ENCODE data around the gene LRRC45. TPM values are rescaled to one million over a fixed set of nuclear protein-coding genes. Genes with fewer than 3 reads are reported as not detected.

LRRC45 gene
- total RNA-seq, 4 donors from 2014 or later = 13.1 to 25.8 (median 15.3) TPM

DNA sequence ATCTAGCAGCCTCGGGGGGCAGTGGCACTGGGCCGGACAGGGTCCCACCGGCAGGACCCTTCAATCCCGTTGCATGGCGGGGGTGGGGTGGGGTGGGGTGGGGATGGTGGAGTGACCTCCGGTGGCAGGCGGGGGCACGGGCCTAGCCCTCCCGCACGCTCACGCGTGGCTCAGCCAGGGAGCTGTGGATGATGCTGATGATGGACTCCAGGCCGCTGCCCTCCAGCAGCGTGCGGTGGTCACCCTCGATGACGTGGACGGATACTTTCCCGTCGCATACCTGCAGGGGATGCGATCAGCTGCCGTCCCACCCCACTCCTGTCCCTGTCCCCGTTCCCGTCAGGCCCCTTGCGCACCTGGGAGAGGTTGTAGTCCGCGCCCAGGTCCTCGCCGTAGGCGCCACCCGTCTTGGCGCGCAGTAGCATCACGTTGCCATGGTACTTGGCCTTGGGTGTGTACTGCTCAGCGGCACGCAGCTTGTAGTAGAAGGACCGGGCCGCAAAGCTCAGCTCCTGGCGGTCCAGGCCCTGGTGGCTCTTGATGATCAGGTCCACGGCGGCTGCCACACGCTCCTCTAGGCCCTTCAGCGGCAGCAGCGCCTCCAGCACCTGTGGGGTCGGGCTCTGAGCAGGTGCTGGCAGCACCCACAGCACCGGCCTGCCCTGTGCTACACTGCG, 56.0 kb downstream of the LRRC45 start:
- 89 to 90% methylated on average over 47 of the region's 47 CpGs for WGBS, 2 donors
- no peak overlapping the region for H3K27ac ChIP-seq

DNA sequence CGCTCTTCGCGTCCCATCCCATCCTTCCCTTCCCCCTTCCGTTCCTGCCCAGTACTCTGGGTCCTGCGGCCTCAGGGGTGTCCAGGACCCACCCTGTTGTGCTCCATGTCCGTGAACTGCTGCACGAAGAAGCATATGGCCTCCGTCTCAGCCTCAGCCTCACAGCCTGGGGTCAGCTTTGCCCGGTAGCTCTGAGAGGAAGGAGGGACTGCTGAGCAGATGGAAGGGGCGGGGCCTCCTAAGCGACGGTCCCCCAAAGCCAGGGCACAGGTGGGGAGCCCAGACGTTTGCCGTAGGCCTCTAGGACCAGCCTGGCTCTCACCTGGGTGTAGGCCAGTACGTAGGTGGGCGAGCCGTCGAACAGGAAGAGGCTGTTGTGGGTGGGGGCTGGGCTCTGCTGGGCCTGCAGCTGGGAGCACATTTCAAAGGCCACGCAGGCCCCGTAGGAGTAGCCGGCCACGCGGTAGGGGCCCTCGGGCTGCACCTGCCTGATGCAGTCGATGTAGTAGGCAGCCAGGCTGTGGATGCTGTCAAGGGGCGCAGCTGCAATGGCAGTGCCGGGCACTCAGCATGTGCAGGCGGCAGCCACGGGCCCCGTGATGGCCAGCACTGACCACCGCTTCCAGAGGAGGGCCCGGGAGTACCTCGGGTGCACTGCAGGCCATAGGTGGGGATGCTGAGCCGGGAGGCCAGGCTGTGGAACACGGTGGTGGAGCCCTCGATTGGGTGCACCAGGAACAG, 57.1 kb downstream of the LRRC45 start:
- H3K36me3 ChIP-seq = peaks cover 7 to 70% (median 28%) of the 10 kb centered on the region in 3 donors

More for the DNA sequence above, 56.0 kb downstream of the LRRC45 start:
- TF ChIP-seq POLR2A (IDR thresholded peaks at IDR 0.05) (no peak), EP300 (IDR thresholded peaks at IDR 0.05) (no peak)
- TF ChIP-seq, protein P1, sequence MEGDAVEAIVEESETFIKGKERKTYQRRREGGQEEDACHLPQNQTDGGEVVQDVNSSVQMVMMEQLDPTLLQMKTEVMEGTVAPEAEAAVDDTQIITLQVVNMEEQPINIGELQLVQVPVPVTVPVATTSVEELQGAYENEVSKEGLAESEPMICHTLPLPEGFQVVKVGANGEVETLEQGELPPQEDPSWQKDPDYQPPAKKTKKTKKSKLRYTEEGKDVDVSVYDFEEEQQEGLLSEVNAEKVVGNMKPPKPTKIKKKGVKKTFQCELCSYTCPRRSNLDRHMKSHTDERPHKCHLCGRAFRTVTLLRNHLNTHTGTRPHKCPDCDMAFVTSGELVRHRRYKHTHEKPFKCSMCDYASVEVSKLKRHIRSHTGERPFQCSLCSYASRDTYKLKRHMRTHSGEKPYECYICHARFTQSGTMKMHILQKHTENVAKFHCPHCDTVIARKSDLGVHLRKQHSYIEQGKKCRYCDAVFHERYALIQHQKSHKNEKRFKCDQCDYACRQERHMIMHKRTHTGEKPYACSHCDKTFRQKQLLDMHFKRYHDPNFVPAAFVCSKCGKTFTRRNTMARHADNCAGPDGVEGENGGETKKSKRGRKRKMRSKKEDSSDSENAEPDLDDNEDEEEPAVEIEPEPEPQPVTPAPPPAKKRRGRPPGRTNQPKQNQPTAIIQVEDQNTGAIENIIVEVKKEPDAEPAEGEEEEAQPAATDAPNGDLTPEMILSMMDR (IDR thresholded peaks at IDR 0.05) = no peak
- H3K36me3 ChIP-seq = peaks cover 7 to 59% (median 19%) of the 10 kb centered on the region in 3 donors
- H3K4me1 ChIP-seq = peaks cover 0 to 22% (median 5%) of the 10 kb centered on the region in 4 donors
- no peak overlapping the region for H3K4me3 ChIP-seq
- no peak for DNase-seq (ENCODE audit: low spot score in 2 of 2)
- no peaks in the 10 kb centered on the region for H3K27me3 ChIP-seq
- no peaks in the 10 kb centered on the region for H3K9me3 ChIP-seq

More for the DNA sequence above, 57.1 kb downstream of the LRRC45 start:
- WGBS, 2 donors = 86 to 89% methylated on average over 30 to 35 of the region's 36 CpGs
- TF ChIP-seq, protein P1 (IDR thresholded peaks at IDR 0.05) = no peak
- TF ChIP-seq EP300 (IDR thresholded peaks at IDR 0.05) (no peak), POLR2A (IDR thresholded peaks at IDR 0.05) (no peak)
- H3K27me3 ChIP-seq = no peaks in the 10 kb centered on the region
- H3K4me3 ChIP-seq = no peak overlapping the region
- H3K4me1 ChIP-seq = peaks cover 0 to 22% (median 5%) of the 10 kb centered on the region in 4 donors
- H3K27ac ChIP-seq = no peak overlapping the region
- no peaks in the 10 kb centered on the region for H3K9me3 ChIP-seq
- no peak for DNase-seq (ENCODE audit: low spot score in 2 of 2)

Other genes with a start within 250 kb of the LRRC45 start
- 10 to 100 TPM in 2 of 4 donors, 1 to 10 TPM in 2; 1.8 to 14.7 (median 8.1) TPM for gene GCGR, start 219.2 kb upstream of the LRRC45 start, total RNA-seq
- gene MCRIP1, start 190.0 kb upstream of the LRRC45 start, total RNA-seq = 100 to 1,000 TPM in 1 of 4 donors, 10 to 100 TPM in 3; 78.7 to 105 (median 92.5) TPM
- 1 to 10 TPM in 1 of 4 donors, not detected in 3; 2.6 TPM for gene PPP1R27, start 188.3 kb upstream of the LRRC45 start, total RNA-seq
- gene P4HB, start 162.8 kb upstream of the LRRC45 start, total RNA-seq = 100 to 1,000 TPM; 385 to 594 (median 472) TPM
- gene ARHGDIA, start 152.0 kb upstream of the LRRC45 start, total RNA-seq = 100 to 1,000 TPM; 190 to 484 (median 237) TPM
- gene ALYREF, start 131.7 kb upstream of the LRRC45 start, total RNA-seq = 10 to 100 TPM; 44.5 to 67.2 (median 63.5) TPM
- gene ANAPC11, start 131.6 kb upstream of the LRRC45 start, total RNA-seq = 100 to 1,000 TPM in 3 of 4 donors, 10 to 100 TPM in 1; 95.4 to 116 (median 106) TPM
- 1 to 10 TPM in 3 of 4 donors, not detected in 1; 4.2 to 8.7 (median 5.4) TPM for gene NPB, start 121.1 kb upstream of the LRRC45 start, total RNA-seq
- gene PCYT2, start 111.9 kb upstream of the LRRC45 start, total RNA-seq = 10 to 100 TPM; 36.0 to 64.9 (median 46.6) TPM
- gene SIRT7, start 105.1 kb upstream of the LRRC45 start, total RNA-seq = 10 to 100 TPM; 22.3 to 42.2 (median 30.7) TPM
- gene MAFG, start 95.6 kb upstream of the LRRC45 start, total RNA-seq = 10 to 100 TPM; 17.9 to 25.5 (median 22.5) TPM
- 1 to 10 TPM; 6.3 to 9.9 (median 6.9) TPM for gene PYCR1, start 86.0 kb upstream of the LRRC45 start, total RNA-seq
- gene MYADML2, start 76.1 kb upstream of the LRRC45 start, total RNA-seq = not detected
- not detected for gene NOTUM, start 62.1 kb upstream of the LRRC45 start, total RNA-seq
- 10 to 100 TPM; 32.9 to 82.8 (median 55.6) TPM for gene ASPSCR1, start 45.7 kb upstream of the LRRC45 start, total RNA-seq
- gene CENPX, start 427 bp upstream of the LRRC45 start, total RNA-seq = 100 to 1,000 TPM in 1 of 4 donors, 10 to 100 TPM in 3; 69.9 to 143 (median 78.0) TPM
- 10 to 100 TPM in 1 of 4 donors, 1 to 10 TPM in 3; 2.4 to 14.7 (median 5.4) TPM for gene RAC3, start 8.4 kb downstream of the LRRC45 start, total RNA-seq
- 100 to 1,000 TPM; 236 to 347 (median 269) TPM for gene DCXR, start 14.4 kb downstream of the LRRC45 start, total RNA-seq
- 10 to 100 TPM; 43.5 to 70.2 (median 64.4) TPM for gene RFNG, start 28.5 kb downstream of the LRRC45 start, total RNA-seq
- gene GPS1, start 28.6 kb downstream of the LRRC45 start, total RNA-seq = 100 to 1,000 TPM in 2 of 4 donors, 10 to 100 TPM in 2; 74.9 to 134 (median 92.9) TPM
- gene DUS1L, start 42.5 kb downstream of the LRRC45 start, total RNA-seq = 100 to 1,000 TPM in 2 of 4 donors, 10 to 100 TPM in 2; 85.2 to 179 (median 106) TPM
- gene FASN, start 74.9 kb downstream of the LRRC45 start, total RNA-seq = 100 to 1,000 TPM; 129 to 319 (median 160) TPM
- gene CCDC57, start 189.5 kb downstream of the LRRC45 start, total RNA-seq = 10 to 100 TPM; 33.5 to 91.2 (median 47.9) TPM
- 10 to 100 TPM; 10.5 to 36.0 (median 21.4) TPM for gene SLC16A3, start 205.7 kb downstream of the LRRC45 start, total RNA-seq